WI38 (cell line): ENCODE results near the gene DNM1L.

Source experiments
- H3K4me3 ChIP-seq: 2 replicates; pipeline ENCODE4 v1.5.1; 2011; ENCODE audit warnings: low read depth, mild to moderate bottlenecking, control low read depth, low read length
- CTCF ChIP-seq: IDR thresholded peaks from 2 replicates; pipeline ENCODE4 v1.5.1; 2012; ENCODE audit warnings: low read depth, mild to moderate bottlenecking, control low read depth, low read length

Gene DNM1L

GRCh38 chr12:32737715-32738114 lies 58.6 kb downstream of the DNM1L start:
- no peak overlapping the region for H3K4me3 ChIP-seq
- no peak for TF ChIP-seq CTCF

GRCh38 chr12:32739279-32739678 lies 60.2 kb downstream of the DNM1L start:
- no peak overlapping the region for H3K4me3 ChIP-seq
- TF ChIP-seq CTCF = no peak

- TF ChIP-seq CTCF = no peak
- no peak overlapping the region for H3K4me3 ChIP-seq
These were observed 63.0 kb downstream of the DNM1L start for GRCh38 chr12:32742133-32742532.

GRCh38 chr12:32743264-32743663 lies 64.2 kb downstream of the DNM1L start:
- no peak for TF ChIP-seq CTCF
- H3K4me3 ChIP-seq = no peak overlapping the region

- TF ChIP-seq CTCF = no peak
- no peak overlapping the region; the same call in 1 of the 2 replicates for H3K4me3 ChIP-seq
These were observed 74.5 kb downstream of the DNM1L start for GRCh38 chr12:32753605-32754004.

- no peak for TF ChIP-seq CTCF
These were observed 75.0 kb downstream of the DNM1L start for GRCh38 chr12:32754111-32754510.

GRCh38 chr12:32755051-32755653 lies 76.1 kb downstream of the DNM1L start:
- H3K4me3 ChIP-seq = peak overlapping the region; percentile 99
- peak; percentile 83 for TF ChIP-seq CTCF

More at GRCh38 chr12:32754111-32754510, 75.0 kb downstream of the DNM1L start:
- peak overlapping the region; percentile 99 for H3K4me3 ChIP-seq
